ENCODE measurements around the gene KAT6B.
"Not testable (repeated sequence)": the region's sequence is repeated elsewhere in the genome, so short reads cannot be mapped to it uniquely, and the experiment has no call there.

GRCh38 chr10:74921070-74921469 lies 94.7 kb downstream of the KAT6B start:
- TF ChIP-seq SPI1, POLR2A (IDR thresholded peaks at IDR 0.05; ENCODE audit: low read depth, low read length): not testable (repeated sequence)

Measured in GM12891 (cell line).